ENCODE results near the gene TUBA3E.
"Not testable (repeated sequence)": the region's sequence is repeated elsewhere in the genome, so short reads cannot be mapped to it uniquely, and the experiment has no call there.

TUBA3E gene

GRCh38 chr2:130191319-130191718 is 6.9 kb downstream of the TUBA3E start:
- DNase-seq, result not testable (repeated sequence)

- DNase-seq, result no peak
Observed at GRCh38 chr2:130190237-130190636, 8.0 kb downstream of the TUBA3E start.

- not testable (repeated sequence) for DNase-seq
Observed at GRCh38 chr2:130188958-130189357, 9.3 kb downstream of the TUBA3E start.

GRCh38 chr2:130187859-130188792 is 10.1 kb downstream of the TUBA3E start:
- DNase-seq, result not testable (repeated sequence)

- DNase-seq, result no peak
Observed at GRCh38 chr2:130187268-130187667, 11.0 kb downstream of the TUBA3E start.

GRCh38 chr2:130186391-130186790 is 11.8 kb downstream of the TUBA3E start:
- no peak for DNase-seq

GRCh38 chr2:130185896-130186295 is 12.3 kb downstream of the TUBA3E start:
- no peak for DNase-seq

GRCh38 chr2:130185436-130185835 is 12.8 kb downstream of the TUBA3E start:
- DNase-seq, result no peak

- DNase-seq, result peak in 32 of 56 donors; percentile 8 to 58 (median 32)
Observed at GRCh38 chr2:130183512-130184373, 14.5 kb downstream of the TUBA3E start.

GRCh38 chr2:130182826-130183511 is 15.3 kb downstream of the TUBA3E start:
- DNase-seq, result peak in 2 of 56 donors; percentile 27 to 28

GRCh38 chr2:130181880-130182682 is 16.2 kb downstream of the TUBA3E start, which contains the start of gene MZT2B:
Gene MZT2B (plus strand): TSS chr2:130182262. CDS start chr2:130182283, 21 bp downstream.
- peak; percentile 50 to 95 (median 80) for DNase-seq

GRCh38 chr2:130181325-130181879 is 16.8 kb downstream of the TUBA3E start, which contains the start of gene SMPD4:
Gene SMPD4 (minus strand): TSS chr2:130181602. CDS start chr2:130176592, 5,010 bp downstream.
- DNase-seq, result peak; percentile 60 to 98 (median 91)

- not testable (repeated sequence) for DNase-seq
Observed at GRCh38 chr2:130180404-130181324, 17.6 kb downstream of the TUBA3E start.

- DNase-seq, result not testable (repeated sequence)
Observed at GRCh38 chr2:130174866-130175265, 23.4 kb downstream of the TUBA3E start.

GRCh38 chr2:130169896-130170295 is 28.3 kb downstream of the TUBA3E start:
- DNase-seq, result no peak

- not testable (repeated sequence) for DNase-seq
Observed at GRCh38 chr2:130169163-130169562, 29.1 kb downstream of the TUBA3E start.

GRCh38 chr2:130166611-130167010 is 31.6 kb downstream of the TUBA3E start:
- DNase-seq, result not testable (repeated sequence)

GRCh38 chr2:130165293-130166016 is 32.8 kb downstream of the TUBA3E start:
- DNase-seq, result no peak
